GM12892 (cell line): ENCODE results near the gene COL15A1.

Experiments
- POLR2A ChIP-seq: IDR thresholded peaks from 2 replicates; pipeline ENCODE4 v1.6.1; 2011; ENCODE audit warnings: low read depth, low read length, control low read depth
- POLR2AphosphoS5 ChIP-seq: IDR thresholded peaks from 2 replicates; pipeline ENCODE4 v1.6.1; 2011; ENCODE audit warnings: low read depth, low read length, control low read depth
- TAF1 ChIP-seq: IDR thresholded peaks from 2 replicates; pipeline ENCODE4 v1.6.1; 2011; ENCODE audit warnings: low read depth, mild to moderate bottlenecking, control low read depth, low read length, borderline replicate concordance

- no peak for TF ChIP-seq TAF1
- no peak for TF ChIP-seq POLR2A
- TF ChIP-seq POLR2AphosphoS5, result no peak
Measured at GRCh38 chr9:98974554-98974953, 30.8 kb downstream of the COL15A1 start.
